Ishikawa (cell line): ENCODE results near the gene SHKBP1.

Experiments used
- CEBPB ChIP-seq: IDR thresholded peaks from 2 replicates; pipeline ENCODE4 v1.6.1; 2012
- EP300 ChIP-seq: IDR thresholded peaks from 2 replicates; pipeline ENCODE4 v1.6.1; 2012; ENCODE audit warnings: borderline replicate concordance
- FOXM1 ChIP-seq: IDR thresholded peaks from 2 replicates; pipeline ENCODE4 v1.6.1; 2012; ENCODE audit warnings: low read depth, borderline replicate concordance
- MAX ChIP-seq: IDR thresholded peaks from 2 replicates; pipeline ENCODE4 v1.6.1; 2012
- RAD21 ChIP-seq: IDR thresholded peaks from 2 replicates; pipeline ENCODE4 v1.6.1; 2012; ENCODE audit warnings: low read depth
- REST ChIP-seq: IDR thresholded peaks from 2 replicates; pipeline ENCODE4 v1.6.1; 2012; ENCODE audit warnings: low read depth, mild to moderate bottlenecking
- TAF1 ChIP-seq: IDR thresholded peaks from 2 replicates; pipeline ENCODE4 v1.6.1; 2012; ENCODE audit warnings: low read depth, mild to moderate bottlenecking
- TCF12 ChIP-seq: IDR thresholded peaks from 2 replicates; pipeline ENCODE4 v1.6.1; 2012; ENCODE audit warnings: low read depth
- TEAD4 ChIP-seq: IDR thresholded peaks from 2 replicates; pipeline ENCODE4 v1.6.1; 2012
- YY1 ChIP-seq: IDR thresholded peaks from 2 replicates; pipeline ENCODE4 v1.6.1; 2012; ENCODE audit warnings: low read depth
- ZBTB7A ChIP-seq: IDR thresholded peaks from 2 replicates; pipeline ENCODE4 v1.6.1; 2012; ENCODE audit warnings: low read depth

- TF ChIP-seq RAD21 (no peak), EP300 (no peak), CEBPB (no peak), TAF1 (no peak), TEAD4 (no peak), FOXM1 (no peak), REST (no peak), ZBTB7A (no peak; the same call in 1 of the 2 replicates), YY1 (0 out of 2 replicates have a peak, but pooled peaks have one; percentile 18), MAX (peak; percentile 56), TCF12 (no peak)
These were observed 24.7 kb downstream of the SHKBP1 start, which contains the start of gene LTBP4 for GRCh38 chr19:40601134-40601974.
